Measurements from ENCODE around the gene RPL29. TPM values are rescaled to one million over a fixed set of nuclear protein-coding genes. Genes with fewer than 3 reads are reported as not detected.

The RPL29 gene
- total RNA-seq, 1 donor from 2014 or later, result 1,690 TPM

- H3K27ac Mint-ChIP-seq, result peak overlapping the region; percentile 21
- H3K4me1 Mint-ChIP-seq (ENCODE audit: unreplicated experiment), result peaks cover 8% of the 10 kb centered on the region
- no peaks in the 10 kb centered on the region for H3K36me3 Mint-ChIP-seq
- TF ChIP-seq CTCF (conservative IDR thresholded peaks at IDR 0.05), result no peak
- H3K4me3 Mint-ChIP-seq, result no peak overlapping the region
- no peak for DNase-seq (ENCODE audit: extremely low spot score, unreplicated experiment)
- peaks cover 19% of the 10 kb centered on the region for H3K27me3 Mint-ChIP-seq
- H3K9me3 Mint-ChIP-seq, result no peaks in the 10 kb centered on the region
Measured at GRCh38 chr3:51947215-51947900, 48.3 kb downstream of the RPL29 start.

- TF ChIP-seq CTCF (conservative IDR thresholded peaks at IDR 0.05), result no peak
- H3K4me3 Mint-ChIP-seq, result no peak overlapping the region
- DNase-seq (ENCODE audit: extremely low spot score, unreplicated experiment), result no peak
- H3K36me3 Mint-ChIP-seq, result no peaks in the 10 kb centered on the region
- peaks cover 14% of the 10 kb centered on the region for H3K27me3 Mint-ChIP-seq
- peaks cover 8% of the 10 kb centered on the region for H3K4me1 Mint-ChIP-seq (ENCODE audit: unreplicated experiment)
- no peak overlapping the region for H3K27ac Mint-ChIP-seq
- H3K9me3 Mint-ChIP-seq, result no peaks in the 10 kb centered on the region
Measured at GRCh38 chr3:51946796-51947195, 48.9 kb downstream of the RPL29 start.

- TF ChIP-seq CTCF (conservative IDR thresholded peaks at IDR 0.05), result no peak
- H3K27me3 Mint-ChIP-seq, result peaks cover 7% of the 10 kb centered on the region
Measured at GRCh38 chr3:51945926-51946705, 49.6 kb downstream of the RPL29 start.

GRCh38 chr3:51945031-51945840 lies 50.5 kb downstream of the RPL29 start:
- Mint-ChIP-seq H3K27ac (no peak overlapping the region), H3K9me3 (no peaks in the 10 kb centered on the region), H3K27me3 (no peaks in the 10 kb centered on the region)

More at GRCh38 chr3:51945926-51946705, 49.6 kb downstream of the RPL29 start:
- no peaks in the 10 kb centered on the region for H3K36me3 Mint-ChIP-seq
- no peak overlapping the region for H3K4me3 Mint-ChIP-seq
- no peak for DNase-seq (ENCODE audit: extremely low spot score, unreplicated experiment)
- no peaks in the 10 kb centered on the region for H3K9me3 Mint-ChIP-seq
- H3K4me1 Mint-ChIP-seq (ENCODE audit: unreplicated experiment), result peaks cover 10% of the 10 kb centered on the region
- no peak overlapping the region for H3K27ac Mint-ChIP-seq

More at GRCh38 chr3:51945031-51945840, 50.5 kb downstream of the RPL29 start:
- H3K4me3 Mint-ChIP-seq, result no peak overlapping the region
- no peak for TF ChIP-seq CTCF (conservative IDR thresholded peaks at IDR 0.05)
- peaks cover 19% of the 10 kb centered on the region for H3K4me1 Mint-ChIP-seq (ENCODE audit: unreplicated experiment)
- DNase-seq (ENCODE audit: extremely low spot score, unreplicated experiment), result no peak
- H3K36me3 Mint-ChIP-seq, result no peaks in the 10 kb centered on the region

Data from type B pancreatic cell (in vitro differentiated cells).